GM19351 (cell line): ENCODE measurements around the gene FOCAD.
A peak's percentile ranks its signal among the peaks of the same experiment; 100 is the strongest.

Experiments
- ATAC-seq: cut with Tn5 transposase; IDR thresholded peaks from one replicate; pipeline ENCODE4 v1.9.1; 2021; ENCODE audit warnings: mild to moderate bottlenecking, moderate library complexity; ENCODE audit not compliant: unreplicated experiment

Gene FOCAD

DNA sequence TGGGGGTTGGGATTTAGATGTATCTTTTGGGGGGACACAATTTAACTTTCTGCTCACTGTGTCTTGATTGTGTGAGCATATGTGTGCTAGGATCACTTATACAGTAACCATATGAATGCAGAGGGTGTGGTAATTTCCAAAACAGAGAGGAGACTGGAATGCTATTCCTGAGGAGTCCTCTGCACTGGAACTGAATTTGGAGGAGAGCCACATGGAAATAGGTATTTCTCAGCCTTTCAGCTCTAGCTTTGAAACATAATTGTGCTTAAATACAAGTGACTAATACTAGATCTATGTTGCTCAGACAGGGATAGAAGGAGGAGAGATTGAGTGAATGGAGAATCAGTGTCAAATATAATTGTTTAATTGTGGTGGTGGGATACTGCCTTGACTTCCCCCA lies 45.5 kb downstream of the FOCAD start:
- no peak for ATAC-seq

DNA sequence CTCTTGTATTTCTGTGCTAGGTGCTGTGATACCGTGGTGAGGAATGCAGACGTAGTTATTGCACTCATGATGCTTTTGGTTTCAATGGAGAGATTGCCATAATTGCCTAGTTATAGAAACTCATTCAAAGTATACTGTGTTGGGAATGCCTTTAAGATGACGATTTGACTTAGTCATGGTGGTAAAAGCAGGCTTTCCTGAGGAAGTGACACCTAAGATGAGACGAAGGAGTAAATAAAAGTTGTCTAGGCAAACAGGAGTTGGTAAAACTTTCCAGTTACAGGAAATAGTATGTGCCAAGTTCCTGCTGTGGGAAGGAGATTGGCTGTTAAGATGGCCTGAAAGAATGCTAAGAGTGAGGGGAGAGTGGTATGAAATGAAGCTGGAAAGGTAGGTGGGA lies 48.1 kb downstream of the FOCAD start:
- ATAC-seq: no peak

DNA sequence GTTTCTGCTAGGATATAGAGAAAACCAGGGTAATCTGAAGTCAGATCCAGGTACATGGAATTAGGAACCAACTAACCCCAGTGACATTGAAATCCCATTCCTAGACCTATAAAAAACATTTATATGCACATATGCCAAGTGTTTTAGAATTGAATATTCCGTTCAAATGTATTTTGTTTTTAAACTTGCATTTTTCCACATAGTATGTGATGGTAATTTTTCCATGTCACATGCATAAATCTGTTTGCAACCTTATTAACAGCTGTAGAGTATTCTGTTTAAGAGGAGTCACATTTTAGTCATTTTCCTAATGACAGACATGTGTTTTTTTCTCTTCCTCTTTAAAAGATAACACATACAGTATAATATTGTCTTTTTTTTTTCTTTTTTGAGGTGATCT lies 50.2 kb downstream of the FOCAD start:
- ATAC-seq: no peak

DNA sequence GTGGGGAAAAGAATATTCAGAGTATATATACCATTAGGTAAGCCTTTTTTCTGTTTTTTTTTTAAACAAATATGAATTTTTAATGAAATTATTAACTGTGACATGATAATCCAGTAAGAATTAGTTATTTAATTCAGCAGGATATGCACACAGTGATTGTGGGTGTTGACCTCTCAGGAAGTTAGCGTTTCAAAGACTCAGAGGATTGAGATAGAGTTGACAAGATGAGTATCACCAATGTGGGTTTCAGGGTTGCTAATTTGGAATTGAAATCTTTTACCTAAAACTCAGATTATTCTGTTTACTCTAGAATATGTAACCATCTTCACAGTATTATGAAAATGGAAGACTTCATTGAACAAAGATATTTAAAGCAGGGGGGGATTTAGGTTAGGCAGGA lies 56.2 kb downstream of the FOCAD start:
- ATAC-seq: no peak

DNA sequence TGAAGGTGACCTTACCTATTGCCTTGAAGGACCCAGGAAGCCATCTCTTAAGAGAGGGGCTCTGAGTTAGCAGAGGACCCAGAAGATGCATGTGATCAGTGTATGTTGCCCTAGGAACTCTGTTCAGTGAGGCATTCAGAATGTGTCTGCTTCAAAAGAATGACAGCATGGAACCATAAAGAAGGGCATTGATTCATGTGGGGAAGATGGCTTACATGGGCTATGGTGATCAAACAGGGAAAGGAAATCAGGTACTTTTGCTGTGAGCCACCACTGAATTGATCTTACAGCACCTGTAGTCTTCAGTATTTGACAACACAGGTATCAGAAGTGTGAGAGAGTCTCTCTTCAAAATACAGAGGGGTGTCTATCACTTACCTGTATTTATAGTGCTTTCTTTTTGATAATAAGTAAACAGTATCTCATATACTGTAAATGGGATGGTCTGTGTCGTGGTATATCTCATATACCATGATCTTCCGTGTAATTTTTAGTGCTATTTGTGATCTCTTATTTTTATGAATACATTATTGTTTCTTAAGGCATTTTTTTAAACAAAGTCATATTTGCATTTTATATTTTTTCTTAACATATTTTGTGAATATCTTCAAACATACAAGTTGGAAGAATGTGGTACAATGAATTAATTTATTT lies 57.0 kb downstream of the FOCAD start:
- ATAC-seq: no peak

DNA sequence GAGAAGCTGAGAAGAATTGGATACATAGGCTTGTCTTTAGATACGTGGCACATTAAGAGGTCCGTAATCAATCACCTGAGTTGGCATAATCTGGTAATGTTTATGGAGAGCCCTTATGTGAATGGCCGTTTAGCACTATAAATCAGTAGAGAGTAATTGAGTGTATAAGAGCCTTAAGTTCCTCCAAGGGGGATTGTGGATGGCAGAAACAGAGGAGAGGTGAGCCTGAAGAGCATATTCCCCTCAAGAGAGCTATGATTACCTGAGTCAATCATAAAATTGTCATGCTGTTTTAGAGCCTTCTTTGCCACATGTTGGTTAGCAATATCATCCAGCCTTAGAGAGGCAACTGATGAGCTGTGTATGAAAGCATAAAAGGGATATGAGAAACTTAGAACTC lies 58.8 kb downstream of the FOCAD start:
- no peak for ATAC-seq

DNA sequence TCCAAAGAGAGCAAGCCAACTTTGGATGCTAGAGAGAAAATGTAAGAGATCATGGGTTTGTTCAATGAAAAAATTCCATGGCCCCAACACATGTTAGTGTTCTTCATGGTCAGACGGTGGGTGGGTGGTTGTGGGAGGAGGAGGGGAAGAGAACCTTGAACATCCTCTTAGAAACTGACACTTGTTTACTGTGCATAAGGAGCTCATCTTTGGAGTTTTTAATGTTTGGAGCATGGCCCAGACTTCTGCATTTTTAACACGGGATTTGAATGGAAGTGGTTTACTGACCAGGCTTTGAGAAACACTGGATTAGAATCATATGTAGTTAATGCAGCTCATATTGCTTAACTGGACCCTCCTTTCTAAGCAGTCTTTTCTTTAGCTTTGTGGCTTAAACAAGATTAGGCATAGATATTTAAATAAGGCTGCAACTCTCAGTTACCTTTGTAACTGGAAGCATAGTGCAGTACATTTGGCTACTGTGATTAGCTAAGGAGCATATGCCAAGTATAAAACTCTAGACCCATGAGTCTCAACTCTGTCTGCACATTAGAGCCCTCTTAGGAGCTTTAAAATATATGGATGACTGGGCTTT lies 60.1 kb downstream of the FOCAD start:
- ATAC-seq: no peak

DNA sequence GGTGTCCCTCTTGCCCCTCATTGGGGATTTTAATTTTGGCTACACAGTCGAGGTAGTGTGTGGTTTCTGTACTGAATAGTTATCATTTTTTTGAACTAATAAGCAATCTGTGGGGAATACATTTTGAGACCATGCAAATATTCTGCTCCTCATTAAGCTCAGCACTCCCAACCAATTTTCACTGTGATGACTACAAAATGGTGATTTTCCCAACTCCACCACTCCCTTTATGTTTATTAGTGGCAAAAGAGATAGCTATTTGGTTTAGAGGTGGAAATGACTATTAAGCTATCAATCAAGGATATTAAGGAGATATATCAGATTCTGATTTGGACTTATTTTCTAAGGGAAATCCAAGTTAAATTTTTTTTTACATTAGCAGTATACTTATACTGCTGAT lies 62.9 kb downstream of the FOCAD start:
- ATAC-seq: no peak

DNA sequence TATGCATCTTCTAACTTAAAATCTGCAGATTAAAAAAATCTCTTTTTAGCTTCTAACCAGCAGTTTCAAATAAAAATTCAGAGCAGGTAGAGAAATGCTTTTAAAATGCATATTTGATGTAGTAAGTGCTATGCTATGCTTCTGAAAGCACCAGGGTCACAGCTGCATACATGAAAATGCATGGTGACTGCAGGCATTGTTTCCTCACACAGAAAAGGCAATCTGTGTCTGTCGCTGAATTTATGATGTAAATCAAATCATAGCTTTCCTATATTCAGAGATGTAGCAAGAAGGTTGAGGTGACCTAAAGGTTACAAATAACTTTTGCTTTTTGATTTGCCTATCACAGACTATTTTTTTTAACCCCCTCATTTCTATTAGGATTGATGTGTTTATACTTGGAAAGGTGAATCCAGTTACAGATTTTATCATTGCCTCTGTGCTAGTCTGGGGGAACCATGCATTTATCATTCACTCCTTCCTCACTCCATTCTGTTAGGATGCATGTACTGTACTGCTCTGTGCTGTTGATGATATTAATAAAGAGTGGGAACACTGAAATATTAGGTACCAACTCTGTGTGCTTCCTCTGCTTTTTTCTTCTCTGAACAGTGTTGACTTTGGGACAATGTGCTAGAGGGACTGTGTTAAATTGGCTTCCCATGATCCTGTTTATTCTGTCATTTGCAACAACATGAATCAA lies 65.6 kb downstream of the FOCAD start:
- ATAC-seq: no peak

DNA sequence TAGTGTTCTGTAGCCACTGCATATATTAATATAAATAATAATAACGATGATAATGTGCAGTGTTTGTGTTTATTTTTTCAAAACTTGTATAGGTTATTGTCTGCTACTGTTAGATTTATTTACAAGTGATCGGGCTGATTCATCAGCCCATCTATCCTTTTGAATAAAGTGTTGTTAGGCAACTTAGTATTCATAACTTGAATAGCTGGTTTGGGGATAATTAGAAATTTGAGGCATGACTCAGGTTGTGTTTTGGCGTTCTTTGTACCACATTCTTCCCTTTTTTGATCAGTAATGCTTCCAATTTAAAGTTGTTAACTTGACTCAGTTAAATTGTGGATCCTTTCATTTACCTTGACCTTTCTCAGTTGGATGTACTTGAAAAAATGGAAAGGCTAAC lies 69.7 kb downstream of the FOCAD start:
- no peak for ATAC-seq

DNA sequence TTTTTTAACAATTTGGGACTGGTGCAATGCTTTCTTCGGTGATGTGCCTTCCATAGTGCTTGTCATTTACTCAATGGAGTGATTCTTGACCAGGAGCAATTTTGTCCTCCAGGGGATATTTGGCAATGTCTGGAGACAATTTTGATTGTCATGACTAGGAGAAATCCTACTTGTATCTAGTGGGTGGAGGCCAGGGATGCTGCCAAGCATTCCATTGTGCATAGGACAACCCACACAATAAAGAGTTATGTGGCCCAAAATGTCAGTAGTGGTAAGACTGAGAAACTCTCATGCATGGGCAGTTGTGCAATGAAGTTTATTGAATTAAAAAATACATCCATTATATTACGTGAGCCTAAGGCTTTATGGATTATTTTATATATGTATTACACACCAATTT lies 70.5 kb downstream of the FOCAD start:
- no peak for ATAC-seq

DNA sequence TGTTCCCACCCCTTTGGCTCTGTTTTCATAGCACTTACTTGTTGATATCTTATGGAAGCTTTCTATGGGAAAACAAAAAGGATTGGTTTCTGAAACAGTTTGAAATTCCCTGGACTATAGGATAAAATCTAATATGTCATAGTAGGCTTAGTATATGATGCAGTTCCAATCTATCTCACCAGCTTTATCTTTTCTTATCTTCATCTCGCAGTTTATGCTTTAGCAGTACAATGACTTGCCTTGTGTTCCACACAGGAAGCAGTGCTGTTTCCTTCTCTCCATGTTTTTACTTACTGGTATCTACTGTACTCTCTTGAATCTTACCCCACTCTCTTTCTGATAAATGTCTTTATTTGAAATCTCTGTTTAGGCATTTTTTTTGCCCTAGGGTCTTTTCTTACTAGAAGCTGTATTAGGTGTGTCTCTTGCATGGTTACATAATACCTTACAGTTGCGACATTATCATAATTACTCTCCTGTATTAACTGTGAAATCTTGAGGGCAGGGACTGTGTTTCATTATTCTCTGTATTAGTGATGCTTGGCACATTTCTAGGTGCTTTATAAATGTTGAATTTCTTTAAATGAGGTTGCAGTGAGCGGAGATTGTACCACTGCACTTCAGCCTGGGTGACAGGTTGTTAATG lies 76.3 kb downstream of the FOCAD start:
- ATAC-seq: no peak

DNA sequence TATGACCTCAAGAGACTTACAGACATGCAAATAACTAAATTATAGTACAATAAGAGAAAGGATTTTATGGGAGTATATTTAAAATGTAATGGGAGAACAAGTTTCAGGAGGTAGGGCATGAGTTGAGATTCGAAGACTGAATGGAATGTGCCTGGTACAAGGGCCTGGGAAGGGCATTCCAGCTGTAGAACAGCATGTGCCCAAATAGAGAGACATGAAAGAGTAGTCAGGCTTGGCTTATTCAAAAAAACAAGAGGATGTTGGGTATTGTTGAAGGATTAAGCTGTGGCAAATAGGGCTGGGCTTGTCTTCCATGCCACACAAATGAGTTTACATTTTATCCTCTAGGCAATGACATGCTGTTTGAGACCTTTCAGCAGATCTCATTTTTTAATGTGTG lies 86.9 kb downstream of the FOCAD start:
- ATAC-seq: no peak

DNA sequence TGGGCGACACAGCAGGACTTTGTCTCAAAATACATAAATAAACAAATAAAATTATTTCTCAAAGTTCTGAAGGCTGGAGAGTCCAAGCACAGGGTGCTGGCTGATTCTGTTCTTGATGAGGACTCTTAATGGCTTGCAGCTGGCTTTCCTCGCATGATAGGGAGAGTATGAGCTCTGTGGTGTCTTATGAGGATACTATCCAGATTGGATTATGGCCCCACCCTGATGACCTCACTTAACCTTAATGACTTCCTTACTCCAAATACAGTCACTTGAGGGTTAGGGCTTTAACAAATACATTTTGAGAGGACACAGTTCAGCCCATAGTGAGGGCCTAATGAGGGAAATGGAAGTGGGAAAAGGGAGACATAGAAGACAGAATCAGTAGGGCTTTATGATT lies 87.7 kb downstream of the FOCAD start:
- ATAC-seq: no peak

DNA sequence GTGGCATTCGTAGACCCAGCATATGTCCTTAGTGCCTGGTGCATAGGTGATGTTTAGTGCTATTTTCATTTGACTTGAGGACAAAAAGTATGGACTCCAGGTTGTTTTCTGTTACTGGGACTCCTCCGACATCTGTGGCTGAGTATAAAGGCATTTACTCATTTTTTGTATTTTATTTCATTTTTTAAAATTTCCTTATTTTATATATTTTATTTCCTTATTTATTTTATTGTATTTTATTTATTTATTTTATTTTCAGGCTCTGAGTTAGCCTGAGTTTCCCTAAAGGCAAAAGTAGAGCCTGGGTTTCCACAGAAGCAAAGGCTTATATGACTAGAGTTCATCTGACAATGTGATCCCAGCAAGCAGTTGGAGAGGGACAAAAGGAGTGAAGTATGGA lies 91.6 kb downstream of the FOCAD start:
- no peak for ATAC-seq

DNA sequence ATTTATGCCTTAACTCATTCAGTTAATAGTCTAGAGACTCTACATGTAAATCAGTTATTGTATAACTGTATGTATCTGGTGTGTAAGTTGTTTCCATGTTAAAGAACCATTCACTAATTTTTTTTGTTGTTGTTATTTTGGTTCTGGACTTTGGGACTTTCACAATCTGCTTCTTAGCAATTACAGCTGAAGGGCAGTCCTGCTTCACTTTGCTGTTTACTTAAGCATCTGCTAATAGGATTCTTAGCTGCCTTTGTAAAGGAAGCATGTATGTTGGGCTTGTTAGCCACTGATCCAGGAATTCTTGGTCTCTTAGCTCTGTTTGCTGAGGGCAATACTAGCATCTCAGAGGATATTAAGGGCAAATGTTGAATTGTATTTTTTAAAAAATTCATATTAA lies 97.0 kb downstream of the FOCAD start:
- no peak for ATAC-seq

DNA sequence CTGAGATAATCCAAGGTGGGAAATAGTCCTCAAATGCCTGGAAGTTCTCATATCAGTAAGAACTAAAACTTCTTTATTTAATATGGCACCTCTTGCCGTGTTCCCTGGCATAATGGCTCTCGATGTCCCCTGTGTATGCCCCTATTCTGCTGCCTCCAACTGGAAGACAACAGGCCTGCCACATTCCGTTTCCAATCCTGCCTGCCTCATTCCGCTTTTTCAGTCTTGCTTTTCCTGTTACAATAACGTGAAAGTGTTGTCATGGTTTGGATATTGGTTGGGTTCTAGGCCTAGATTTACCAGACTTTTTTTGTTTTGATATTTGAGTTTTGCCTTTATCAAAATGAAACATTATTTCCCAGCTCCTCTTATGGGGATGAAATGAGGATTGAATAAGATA lies 98.2 kb downstream of the FOCAD start:
- no peak for ATAC-seq

DNA sequence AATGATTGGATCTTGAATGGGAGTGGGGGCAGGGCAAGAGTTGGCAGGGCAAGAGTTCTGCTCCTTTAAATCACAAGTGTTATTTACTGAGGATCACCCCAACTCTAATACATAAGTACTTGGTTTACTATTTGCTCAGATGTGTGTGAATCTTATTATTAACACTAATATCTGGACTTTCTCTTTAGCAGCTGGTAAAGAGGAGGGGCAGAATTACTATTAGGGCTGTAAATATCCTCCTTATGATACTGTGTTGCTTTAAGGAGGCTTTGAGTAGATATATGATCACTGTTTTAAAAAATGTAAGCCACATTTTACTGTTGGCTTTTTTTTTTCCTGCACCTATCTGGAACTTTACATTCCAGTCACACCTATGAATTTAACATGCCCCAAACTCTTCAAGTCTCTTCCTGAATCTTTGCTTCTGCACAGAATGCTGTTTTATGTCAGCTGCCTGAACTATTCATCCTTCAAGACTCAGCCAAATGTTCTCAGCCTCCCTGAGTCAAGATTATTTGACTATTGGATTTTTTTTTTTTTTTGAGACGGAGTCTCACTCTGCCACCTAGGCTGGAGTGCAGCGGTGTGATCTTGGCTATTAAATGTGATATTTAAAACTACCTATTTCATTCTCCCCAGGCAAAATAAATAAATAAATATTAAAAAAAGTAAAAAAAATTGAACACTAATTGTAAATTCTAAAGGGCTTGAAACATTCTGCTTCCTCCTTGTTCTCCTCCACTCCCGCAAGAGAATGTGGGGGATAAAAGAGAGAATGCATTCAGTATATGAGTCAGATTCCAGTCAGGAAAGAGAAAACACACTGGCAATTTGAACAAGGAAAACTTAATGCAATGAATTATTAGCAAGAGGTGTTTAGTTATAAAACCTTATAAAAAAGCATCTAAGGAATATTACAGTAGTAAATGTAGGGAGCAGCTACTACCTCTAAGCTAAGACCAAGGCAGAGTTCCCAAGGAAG lies 99.3 kb downstream of the FOCAD start:
- ATAC-seq: peak; percentile 59

DNA sequence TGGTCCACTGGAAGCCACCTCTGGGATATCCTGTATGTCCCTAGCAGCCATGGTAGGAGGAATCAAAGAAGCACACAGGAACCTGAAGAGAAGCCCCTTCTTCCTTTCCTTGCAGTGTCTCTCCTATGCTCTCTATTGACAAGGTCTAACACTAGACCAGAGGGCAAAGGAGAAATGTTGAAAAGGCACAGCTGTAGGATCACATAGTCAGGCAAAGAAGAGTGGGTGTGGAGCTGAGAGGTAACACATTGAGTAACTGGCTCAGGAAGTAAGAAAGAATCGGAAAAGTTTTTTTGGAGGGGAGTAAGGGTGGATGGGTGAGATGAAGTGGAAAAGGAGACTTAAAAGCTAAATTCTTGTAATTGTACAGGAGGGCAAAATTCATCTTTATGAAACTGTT lies 100.1 kb downstream of the FOCAD start:
- no peak for ATAC-seq

DNA sequence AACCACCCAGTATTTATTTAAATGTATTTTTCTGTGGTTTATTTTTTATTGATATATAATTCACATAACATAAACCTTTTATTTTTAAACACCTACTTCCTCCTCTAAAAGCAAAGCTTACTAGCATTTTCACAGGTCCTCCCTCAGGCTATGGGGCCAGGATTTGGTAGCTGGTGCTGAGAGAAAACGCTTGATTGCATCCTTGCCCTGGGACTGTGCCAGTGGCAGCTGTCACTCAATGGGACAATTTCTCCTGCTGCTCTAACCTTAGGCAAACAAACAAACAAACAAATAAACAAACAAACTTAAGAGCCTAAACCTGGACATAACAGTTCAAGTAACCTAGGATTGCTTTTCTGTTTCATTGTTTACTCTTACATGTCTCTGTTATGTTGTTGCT lies 102.7 kb downstream of the FOCAD start:
- ATAC-seq: no peak
